HepG2 (cell line): Measurements from ENCODE around the gene ABCA4. TPM values are rescaled to one million over a fixed set of nuclear protein-coding genes. Genes with fewer than 3 reads are reported as not detected.

ENCODE experiments used
- ATAC-seq: fragments of 200-7000 bp; cut with Tn5 transposase; 3 replicates; pipeline ENCODE4 v1.9.1; 2020; ENCODE audit warnings: mild to moderate bottlenecking, moderate library complexity
- BruUV-seq: library from RNA; stranded (reverse); fragments of 400-500 nt; replicated peaks from 2 replicates; lab custom pipeline; 2021; lab: Mats Ljungman, UMichigan
- CTCF ChIA-PET: fragments of 300-600 bp; formaldehyde crosslinking; extraction: SDS; loops from one replicate; lab custom pipeline; 2021; ENCODE audit warnings: low total read pairs, inconsistent platforms, low intra/inter-chr PET ratio; lab: Yijun Ruan, JAX
- POLR2A ChIA-PET: fragments of 350-600 bp; sonication (Branson Sonifier 250); formaldehyde crosslinking; loops from one replicate; lab custom pipeline; 2020; ENCODE audit warnings: antibody characterized with exemption, inconsistent platforms; lab: Yijun Ruan, JAX
- DNase-seq: peaks from one replicate; pipeline ENCODE4 v3.0.0-alpha.2; 2015; ENCODE audit warnings: low spot score
- FAIRE-seq: peaks from 3 replicates; lab custom pipeline; 2011; peaks lifted over from hg19 to GRCh38; lab: Jason Lieb, UNC
- H2AFZ ChIP-seq: one replicate; pipeline ENCODE4 v1.6.1; 2011; ENCODE audit warnings: low read length, inconsistent platforms
- H3K27ac ChIP-seq: fragments of 300-600 bp; 3 replicates; pipeline ENCODE4 v1.8.0; 2011; ENCODE audit warnings: mixed run types, mild to moderate bottlenecking, mixed read lengths, low read length, inconsistent platforms; ENCODE audit not compliant: insufficient read depth; ENCODE audit errors: extremely low read length
- H3K27me3 ChIP-seq, 2 experiments: fragments of 200-600 bp in 1 of 2; 2 replicates in 1 of 2; 3 replicates in 1 of 2; pipeline versions ENCODE4 v1.6.0 to v1.8.0; 2011; ENCODE audit warnings: low read length in 2 of 2, mild to moderate bottlenecking in 2 of 2, moderate library complexity in 2 of 2, inconsistent platforms in 1 of 2; ENCODE audit not compliant: insufficient read depth in 2 of 2, control insufficient read depth in 1 of 2
- H3K36me3 ChIP-seq, 2 experiments: fragments of 200-600 bp in 1 of 2; replicated peaks in 1 of 2; 2 replicates in 1 of 2; 3 replicates in 1 of 2; pipeline versions ENCODE4 v1.5.1 to v1.8.0; 2011; ENCODE audit warnings: low read length in 2 of 2, inconsistent platforms in 1 of 2; ENCODE audit not compliant: insufficient read depth in 2 of 2, control insufficient read depth in 1 of 2
- H3K4me1 ChIP-seq: 2 replicates; pipeline ENCODE4 v1.5.1; 2012; ENCODE audit warnings: low read length, inconsistent platforms; ENCODE audit not compliant: insufficient read depth
- H3K4me2 ChIP-seq: 2 replicates; pipeline ENCODE4 v1.6.0; 2011; ENCODE audit warnings: low read depth, low read length, inconsistent platforms
- H3K4me3 ChIP-seq, 3 experiments: fragments of 200-600 bp in 1 of 3; sonication (generic), shearing (Covaris generic) in 1 of 3; replicated peaks in 1 of 3; 2 replicates each; pipeline ENCODE4 v1.5.1; 2011 to 2016; ENCODE audit warnings: low read length in 3 of 3, inconsistent platforms in 2 of 3, low read depth in 2 of 3, mild to moderate bottlenecking in 2 of 3, control low read depth in 1 of 3, mixed read lengths in 1 of 3; ENCODE audit not compliant: insufficient read depth in 1 of 3
- H3K79me2 ChIP-seq: one replicate; pipeline ENCODE4 v1.6.1; 2011; ENCODE audit warnings: low read length, inconsistent platforms; ENCODE audit not compliant: insufficient read depth
- H3K9ac ChIP-seq: 2 replicates; pipeline ENCODE4 v1.6.0; 2011; ENCODE audit warnings: mild to moderate bottlenecking, low read depth, low read length, inconsistent platforms; ENCODE audit not compliant: insufficient read depth
- H3K9me3 ChIP-seq: 2 replicates; pipeline ENCODE4 v1.5.1; 2012; ENCODE audit warnings: mild to moderate bottlenecking, low read length
- H4K20me1 ChIP-seq: 2 replicates; pipeline ENCODE4 v1.6.0; 2011; ENCODE audit warnings: inconsistent platforms, mild to moderate bottlenecking, low read length, moderate library complexity; ENCODE audit not compliant: insufficient read depth
- DBP ChIP-seq: sonication (generic); formaldehyde crosslinking; IDR thresholded peaks from 2 replicates; pipeline ENCODE4 v1.4.0; 2020; ENCODE audit warnings: missing genetic modification reagents; ENCODE audit errors: not compliant biosample characterization
- MEF2D ChIP-seq: sonication (generic); formaldehyde crosslinking; IDR thresholded peaks from 2 replicates; pipeline ENCODE4 v1.5.1; 2020; ENCODE audit warnings: mild to moderate bottlenecking, missing genetic modification reagents
- PRDM15 ChIP-seq: sonication (generic); formaldehyde crosslinking; IDR thresholded peaks from 2 replicates; pipeline ENCODE4 v1.4.0; 2020; ENCODE audit warnings: missing genetic modification reagents
- ZNF281 ChIP-seq: sonication (generic); formaldehyde crosslinking; IDR thresholded peaks from 2 replicates; pipeline ENCODE4 v1.4.0; 2020; ENCODE audit warnings: missing genetic modification reagents, borderline replicate concordance
- ZNF512B ChIP-seq: sonication (generic); formaldehyde crosslinking; IDR thresholded peaks from 2 replicates; pipeline ENCODE4 v1.5.1; 2020; ENCODE audit warnings: missing genetic modification reagents, mild to moderate bottlenecking, borderline replicate concordance
- WGBS: methylation state at CpG from one replicate; pipeline ENCODE4 v1.1.6; 2017; ENCODE audit warnings: low lambda C conversion rate; 5-methylcytosine and 5-hydroxymethylcytosine counted together
- in situ Hi-C: cut with HindIII; loops from 2 replicates; pipeline ENCODE4 v1.10.0; 2017; ENCODE audit warnings: low pct_unique_long_range_greater_than_20kb; ENCODE audit not compliant: extremely low pct_ligation_motif_present
- intact Hi-C: fragments of 100-400 bp; cut with micrococcal nuclease; formaldehyde crosslinking; loops from one replicate; pipeline ENCODE4 v1.10.0; 2022; ENCODE audit not compliant: unreplicated experiment
- polyA plus RNA-seq, 8 experiments: library from polyadenylated mRNA; depleted of rRNA in 3 of 8; stranded (reverse) in 7 of 8; unstranded in 1 of 8; fragments of >200 nt; fragmentation: Illumina TruSeq in 4 of 8; extraction: Trizol in 4 of 8; gene quantifications; 2 replicates each; pipeline versions ENCODE4 v1.2.1 to v1.2.3, GENCODE V29; 2011 to 2016; ENCODE audit warnings: low read depth in 4 of 8, missing spikeins in 1 of 8, mixed read lengths in 1 of 8; ENCODE audit not compliant: insufficient read depth in 1 of 8
- total RNA-seq, 5 experiments: library from RNA; depleted of rRNA; stranded (reverse); fragments of >200 nt; fragmentation: Illumina TruSeq; extraction: Trizol; gene quantifications; 2 replicates each; pipeline ENCODE4 v1.2.3, GENCODE V29; 2016; ENCODE audit warnings: low read depth in 1 of 5

ABCA4 gene
- total and polyA plus RNA-seq, 2 of the 13 experiments (the other 11 are each of a cell fraction or from before 2014, with no cell fraction given) = 0.24 to 0.67 TPM

- peak; percentile 81; the same call in 1 of the 2 replicates for TF ChIP-seq ZNF281 (CRISPR knock-in tag)
- TF ChIP-seq DBP = no peak
Measured at GRCh38 chr1:94120570-94120901, 412 bp downstream of the ABCA4 start (continued).

GRCh38 chr1:94119796-94120569 is 965 bp downstream of the ABCA4 start:
- intact Hi-C loops (loop anchor here (5.0 kb wide), 1 partner anchor 58 kb away; no protein-coding TSS in a partner anchor), in situ Hi-C loops (no loop called here)
- CTCF ChIA-PET = no interaction called here
- Histone ChIP-seq H3K27me3 (no peaks in the 10 kb centered on the region), H3K4me3 (peak overlapping the region; percentile 12 to 48 (median 15); a peak in 4 of 6 replicates), H3K9ac (0 out of 2 replicates have a peak overlapping the region, but pooled peaks have one; percentile 20), H3K36me3 (no peaks in the 10 kb centered on the region), H3K27ac (peak overlapping the region; percentile 36), H4K20me1 (no peaks in the 10 kb centered on the region), H3K9me3 (no peaks in the 10 kb centered on the region), H2AFZ (peak overlapping the region; percentile 48), H3K79me2 (no peaks in the 10 kb centered on the region), H3K4me2 (peak overlapping the region; percentile 65), H3K4me1 (peaks cover 89% of the 10 kb centered on the region)
- POLR2A ChIA-PET = interaction anchor here (1.3 kb wide), 1 partner anchor 52 kb away, joined by 9 read pairs; no protein-coding TSS in a partner anchor
- 19% methylated on average over 11 of the region's 11 CpGs for WGBS
- no peak for FAIRE-seq
- DNase-seq = no peak
- BruUV-seq = no TSS peak
- ATAC-seq = no peak; the same call in 2 of the 3 replicates
- TF ChIP-seq MEF2D (CRISPR knock-in tag) (0 out of 2 replicates have a peak, but pooled peaks have one; percentile 21), ZNF512B (CRISPR knock-in tag) (no peak), PRDM15 (CRISPR knock-in tag) (peak; percentile 79; the same call in 1 of the 2 replicates)
